Measurements from ENCODE around the gene GALNT16. TPM values are rescaled to one million over a fixed set of nuclear protein-coding genes. Genes with fewer than 3 reads are reported as not detected.

The GALNT16 gene
- total RNA-seq, 1 experiment from 2014 or later = 0.33 TPM

- H3K4me3 ChIP-seq (ENCODE audit: low read length) = no peak overlapping the region
- intact Hi-C loops (cut with micrococcal nuclease) = no loop called here
- ChIA-PET POLR2A (ENCODE audit: unreplicated experiment) (no interaction called here), CTCF (no interaction called here)
- H3K9me3 ChIP-seq (ENCODE audit: low read length) = no peaks in the 10 kb centered on the region
- no peaks in the 10 kb centered on the region for H3K27me3 ChIP-seq (ENCODE audit: low read length)
- H2AFZ ChIP-seq (ENCODE audit: low read length) = no peak overlapping the region
- H3K27ac ChIP-seq (ENCODE audit: low read length) = no peak overlapping the region
- no peak overlapping the region for H3K9ac ChIP-seq (ENCODE audit: low read length)
- H3K4me1 ChIP-seq (ENCODE audit: insufficient read depth, low read length) = peaks cover 22% of the 10 kb centered on the region
- no peaks in the 10 kb centered on the region for H3F3A ChIP-seq (ENCODE audit: low read length, unreplicated experiment)
- no TSS peak for BruUV-seq (replicated peaks)
- TF ChIP-seq EZH2phosphoT487 (IDR thresholded peaks at IDR 0.05; ENCODE audit: borderline replicate concordance, low read length) = no peak
- TF ChIP-seq, protein P1, sequence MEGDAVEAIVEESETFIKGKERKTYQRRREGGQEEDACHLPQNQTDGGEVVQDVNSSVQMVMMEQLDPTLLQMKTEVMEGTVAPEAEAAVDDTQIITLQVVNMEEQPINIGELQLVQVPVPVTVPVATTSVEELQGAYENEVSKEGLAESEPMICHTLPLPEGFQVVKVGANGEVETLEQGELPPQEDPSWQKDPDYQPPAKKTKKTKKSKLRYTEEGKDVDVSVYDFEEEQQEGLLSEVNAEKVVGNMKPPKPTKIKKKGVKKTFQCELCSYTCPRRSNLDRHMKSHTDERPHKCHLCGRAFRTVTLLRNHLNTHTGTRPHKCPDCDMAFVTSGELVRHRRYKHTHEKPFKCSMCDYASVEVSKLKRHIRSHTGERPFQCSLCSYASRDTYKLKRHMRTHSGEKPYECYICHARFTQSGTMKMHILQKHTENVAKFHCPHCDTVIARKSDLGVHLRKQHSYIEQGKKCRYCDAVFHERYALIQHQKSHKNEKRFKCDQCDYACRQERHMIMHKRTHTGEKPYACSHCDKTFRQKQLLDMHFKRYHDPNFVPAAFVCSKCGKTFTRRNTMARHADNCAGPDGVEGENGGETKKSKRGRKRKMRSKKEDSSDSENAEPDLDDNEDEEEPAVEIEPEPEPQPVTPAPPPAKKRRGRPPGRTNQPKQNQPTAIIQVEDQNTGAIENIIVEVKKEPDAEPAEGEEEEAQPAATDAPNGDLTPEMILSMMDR (conservative IDR thresholded peaks at IDR 0.05; ENCODE audit: low read depth, low read length) = no peak
- peaks cover 60% of the 10 kb centered on the region for H4K20me1 ChIP-seq (ENCODE audit: low read length)
- H3K4me2 ChIP-seq (ENCODE audit: low read length) = no peak overlapping the region
- H3K79me2 ChIP-seq (ENCODE audit: low read length) = peaks cover 96% of the 10 kb centered on the region
- ATAC-seq (no peak), DNase-seq (no peak)
- H3K36me3 ChIP-seq (ENCODE audit: low read depth, low read length) = peaks cover 70% of the 10 kb centered on the region
- no peaks in the 10 kb centered on the region for H3K9me2 ChIP-seq (replicated peaks; ENCODE audit: low read length)
Observed at GRCh38 chr14:69392481-69392880, 132.5 kb downstream of the GALNT16 start.

DNA sequence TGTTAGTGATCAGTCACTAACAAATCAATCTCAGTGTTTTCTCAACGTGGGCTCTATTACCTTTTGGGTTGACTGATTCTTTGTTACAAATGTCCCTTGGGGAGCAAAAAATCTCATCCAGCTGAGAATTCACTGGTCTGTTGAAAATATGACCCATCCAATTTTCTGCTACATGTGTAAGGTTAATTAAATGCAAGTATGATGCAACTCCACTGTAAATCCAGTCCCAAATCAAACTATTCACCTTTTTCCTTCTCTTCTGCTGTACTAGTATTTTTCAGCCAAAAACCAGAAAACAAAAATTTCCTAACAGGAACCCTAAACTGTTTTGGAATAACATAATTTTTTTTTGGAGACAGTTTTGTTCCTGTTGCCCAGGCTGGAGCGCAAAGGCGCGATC is 136.0 kb downstream of the GALNT16 start:
- Histone ChIP-seq H3K4me3 (ENCODE audit: low read length) (peak overlapping the region; percentile 91), H3K9ac (ENCODE audit: low read length) (no peak overlapping the region; the same call in 1 of the 2 replicates), H3K9me2 (replicated peaks; ENCODE audit: low read length) (no peaks in the 10 kb centered on the region), H3K27me3 (ENCODE audit: low read length) (no peaks in the 10 kb centered on the region), H4K20me1 (ENCODE audit: low read length) (peaks cover 54% of the 10 kb centered on the region), H2AFZ (ENCODE audit: low read length) (no peak overlapping the region), H3K4me2 (ENCODE audit: low read length) (peak overlapping the region; percentile 91), H3K36me3 (ENCODE audit: low read depth, low read length) (peaks cover 49% of the 10 kb centered on the region), H3K9me3 (ENCODE audit: low read length) (no peaks in the 10 kb centered on the region), H3K4me1 (ENCODE audit: insufficient read depth, low read length) (peaks cover 22% of the 10 kb centered on the region), H3K27ac (ENCODE audit: low read length) (no peak overlapping the region), H3F3A (ENCODE audit: low read length, unreplicated experiment) (no peaks in the 10 kb centered on the region), H3K79me2 (ENCODE audit: low read length) (peaks cover 98% of the 10 kb centered on the region)
- CTCF ChIA-PET = no interaction called here
- intact Hi-C loops (cut with micrococcal nuclease) = loop anchor here (5.0 kb wide), 1 partner anchor 176 kb away; the partner anchor contains the start of gene CCDC177
- no peak for ATAC-seq
- POLR2A ChIA-PET (ENCODE audit: unreplicated experiment) = no interaction called here
- TF ChIP-seq, protein P1 (conservative IDR thresholded peaks at IDR 0.05; ENCODE audit: low read depth, low read length) = no peak
- TF ChIP-seq EZH2phosphoT487 (IDR thresholded peaks at IDR 0.05; ENCODE audit: borderline replicate concordance, low read length) = no peak
- no peak for TF ChIP-seq EZH2 (IDR thresholded peaks at IDR 0.05; ENCODE audit: low read length, unreplicated experiment)
- no peak for DNase-seq
- no TSS peak for BruUV-seq (replicated peaks)

- H4K20me1 ChIP-seq (ENCODE audit: low read length) = peaks cover 59% of the 10 kb centered on the region
- CTCF ChIA-PET = interaction anchor here (0.6 to 1.0 kb wide), 3 partner anchors 62 to 141 kb away, joined by 3 to 6 read pairs (median 3); no protein-coding TSS in a partner anchor
Observed at GRCh38 chr14:69398053-69398817, 138.3 kb downstream of the GALNT16 start, which contains the start of the genes ERH and SLC39A9. Gene ERH, minus strand, starts transcription at chr14:69398299. Its CDS starts 66 bp downstream, at chr14:69398233. Gene SLC39A9, plus strand, starts transcription at chr14:69398692. Its CDS starts 678 bp downstream, at chr14:69399370.

More at GRCh38 chr14:69398053-69398817, 138.3 kb downstream of the GALNT16 start, which contains the start of the genes ERH and SLC39A9:
- POLR2A ChIA-PET (ENCODE audit: unreplicated experiment) = interaction anchor here (0.6 to 1.1 kb wide), 8 partner anchors 11 to 418 kb away, joined by 3 to 10 read pairs (median 4); no protein-coding TSS in a partner anchor
- peak within 1 kb of the TSS; percentile 91 for H3K4me3 ChIP-seq (ENCODE audit: low read length)
- no TSS peak for BruUV-seq (replicated peaks)
- peaks cover 30% of the 10 kb centered on the region for H3K36me3 ChIP-seq (ENCODE audit: low read depth, low read length)
- no peak for TF ChIP-seq EZH2 (IDR thresholded peaks at IDR 0.05; ENCODE audit: low read length, unreplicated experiment)
- TF ChIP-seq, protein P1 (conservative IDR thresholded peaks at IDR 0.05; ENCODE audit: low read depth, low read length) = no peak
- TF ChIP-seq EZH2phosphoT487 (IDR thresholded peaks at IDR 0.05; ENCODE audit: borderline replicate concordance, low read length) = no peak
- DNase-seq (peak; percentile 98), ATAC-seq (peak; percentile 86)
- peak within 1 kb of the TSS; percentile 90 for H2AFZ ChIP-seq (ENCODE audit: low read length)
- intact Hi-C loops (cut with micrococcal nuclease) = loop anchor here (1.0 to 5.0 kb wide), 7 partner anchors 27 to 419 kb away; partner anchors contain the start of genes ACTN1, CCDC177, DCAF5 and EXD2
- peak within 1 kb of the TSS; percentile 91 for H3K4me2 ChIP-seq (ENCODE audit: low read length)
- H3K79me2 ChIP-seq (ENCODE audit: low read length) = peaks cover 98% of the 10 kb centered on the region
- H3K27ac ChIP-seq (ENCODE audit: low read length) = peak within 1 kb of the TSS; percentile 84
- peaks cover 34% of the 10 kb centered on the region for H3K4me1 ChIP-seq (ENCODE audit: insufficient read depth, low read length)
- no peaks in the 10 kb centered on the region for H3K27me3 ChIP-seq (ENCODE audit: low read length)
- H3K9ac ChIP-seq (ENCODE audit: low read length) = peak within 1 kb of the TSS; percentile 98
- no peaks in the 10 kb centered on the region for H3F3A ChIP-seq (ENCODE audit: low read length, unreplicated experiment)
- H3K9me2 ChIP-seq (replicated peaks; ENCODE audit: low read length) = no peaks in the 10 kb centered on the region
- no peaks in the 10 kb centered on the region for H3K9me3 ChIP-seq (ENCODE audit: low read length)

Measured in PC-3 (cell line).